B cell (primary cell): ENCODE results near the gene SDHAF2.

Source experiments
- CTCF ChIP-seq: fragments of 200-600 bp; IDR thresholded peaks from one replicate; pipeline ENCODE4 v1.8.0; 2022; ENCODE audit warnings: antibody characterized with exemption, mild to moderate bottlenecking
- EZH2 ChIP-seq: IDR thresholded peaks from 2 replicates; pipeline ENCODE4 v1.6.1; 2012; ENCODE audit warnings: borderline replicate concordance, low read depth, mild to moderate bottlenecking, moderate library complexity, low read length; ENCODE audit not compliant: insufficient read depth, poor library complexity, severe bottlenecking

DNA sequence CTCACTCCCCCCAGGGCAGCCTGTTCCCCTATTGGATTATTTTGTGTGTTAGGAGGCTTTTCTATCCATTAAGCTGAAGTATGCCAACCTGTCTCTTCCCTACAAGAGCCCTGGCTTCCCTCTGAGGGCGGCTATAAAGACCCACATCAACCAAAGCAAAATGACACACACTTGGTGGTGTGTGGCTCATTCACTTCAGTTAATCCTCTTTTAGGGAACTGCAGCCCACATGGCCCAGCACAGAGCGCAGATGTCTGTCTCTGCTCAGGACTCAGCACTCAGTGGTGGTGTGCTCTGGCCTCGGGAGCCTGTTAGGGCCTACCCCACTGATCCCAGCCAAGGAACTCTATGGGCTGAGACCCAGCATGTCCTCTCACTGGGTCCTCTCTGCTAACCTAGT, 46.4 kb downstream of the SDHAF2 start:
- TF ChIP-seq EZH2, result no peak
- no peak for TF ChIP-seq CTCF
